ENCODE measurements around the gene ZNF516. TPM values are rescaled to one million over a fixed set of nuclear protein-coding genes. Genes with fewer than 3 reads are reported as not detected.

ZNF516 gene
- total and polyA plus RNA-seq, 2 of the 13 experiments (the other 11 are each of a cell fraction or from before 2014, with no cell fraction given) = 16.6 to 18.7 TPM

DNA sequence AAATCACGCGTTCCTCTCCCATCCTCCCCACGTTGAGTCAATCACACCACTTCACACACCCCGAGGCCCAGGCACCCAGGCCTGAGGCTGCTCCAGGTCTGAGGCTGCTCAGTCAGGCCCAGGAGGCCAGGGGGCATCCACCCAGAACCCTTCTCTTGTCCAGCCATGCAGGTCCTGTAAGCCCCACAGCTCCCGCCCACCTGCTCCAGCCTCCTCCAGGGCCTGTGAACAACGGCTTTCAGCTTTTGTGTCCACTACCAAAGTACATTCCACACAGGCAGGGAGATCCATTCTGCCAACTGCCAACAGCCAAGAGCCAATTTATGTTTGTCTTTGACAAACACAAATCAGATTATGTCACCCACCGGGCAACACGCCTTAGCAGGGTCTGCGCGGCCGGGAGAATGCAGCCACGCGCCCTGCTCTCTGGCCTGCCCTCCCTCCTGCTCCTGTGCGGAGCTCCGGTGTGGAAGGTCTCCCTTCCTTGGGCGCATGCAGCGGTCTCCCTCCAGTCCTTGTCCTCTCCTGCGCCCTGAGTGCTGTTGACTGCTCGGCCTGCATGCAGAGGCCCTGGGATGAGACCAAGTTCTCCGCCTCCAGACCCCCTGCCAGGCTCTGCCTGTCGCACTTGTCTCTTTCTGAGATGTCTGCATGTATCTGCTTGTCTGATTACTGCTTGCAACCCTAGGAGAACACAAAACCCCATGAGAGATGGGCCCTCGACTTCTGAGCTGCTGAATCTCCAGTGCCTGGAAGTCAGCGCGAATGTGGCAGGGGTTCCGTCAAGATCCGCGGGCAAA lies 146.6 kb downstream of the ZNF516 start (continued):
- TF ChIP-seq, protein P1, sequence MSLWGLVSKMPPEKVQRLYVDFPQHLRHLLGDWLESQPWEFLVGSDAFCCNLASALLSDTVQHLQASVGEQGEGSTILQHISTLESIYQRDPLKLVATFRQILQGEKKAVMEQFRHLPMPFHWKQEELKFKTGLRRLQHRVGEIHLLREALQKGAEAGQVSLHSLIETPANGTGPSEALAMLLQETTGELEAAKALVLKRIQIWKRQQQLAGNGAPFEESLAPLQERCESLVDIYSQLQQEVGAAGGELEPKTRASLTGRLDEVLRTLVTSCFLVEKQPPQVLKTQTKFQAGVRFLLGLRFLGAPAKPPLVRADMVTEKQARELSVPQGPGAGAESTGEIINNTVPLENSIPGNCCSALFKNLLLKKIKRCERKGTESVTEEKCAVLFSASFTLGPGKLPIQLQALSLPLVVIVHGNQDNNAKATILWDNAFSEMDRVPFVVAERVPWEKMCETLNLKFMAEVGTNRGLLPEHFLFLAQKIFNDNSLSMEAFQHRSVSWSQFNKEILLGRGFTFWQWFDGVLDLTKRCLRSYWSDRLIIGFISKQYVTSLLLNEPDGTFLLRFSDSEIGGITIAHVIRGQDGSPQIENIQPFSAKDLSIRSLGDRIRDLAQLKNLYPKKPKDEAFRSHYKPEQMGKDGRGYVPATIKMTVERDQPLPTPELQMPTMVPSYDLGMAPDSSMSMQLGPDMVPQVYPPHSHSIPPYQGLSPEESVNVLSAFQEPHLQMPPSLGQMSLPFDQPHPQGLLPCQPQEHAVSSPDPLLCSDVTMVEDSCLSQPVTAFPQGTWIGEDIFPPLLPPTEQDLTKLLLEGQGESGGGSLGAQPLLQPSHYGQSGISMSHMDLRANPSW (CRISPR knock-in tag; IDR thresholded peaks at IDR 0.05; ENCODE audit: borderline replicate concordance) = no peak; the same call in 1 of the 2 replicates
- TF ChIP-seq ATF6 (CRISPR knock-in tag; conservative IDR thresholded peaks at IDR 0.05) = no peak
- TF ChIP-seq PHF8 (CRISPR knock-in tag; IDR thresholded peaks at IDR 0.05) = no peak
- TF ChIP-seq ZNF546 (CRISPR knock-in tag; conservative IDR thresholded peaks at IDR 0.05) = no peak
- no peak for TF ChIP-seq PAXIP1 (CRISPR knock-in tag; conservative IDR thresholded peaks at IDR 0.05)
- TF ChIP-seq ZSCAN30 (CRISPR knock-in tag; IDR thresholded peaks at IDR 0.05) = no peak
- TF ChIP-seq, protein P2, sequence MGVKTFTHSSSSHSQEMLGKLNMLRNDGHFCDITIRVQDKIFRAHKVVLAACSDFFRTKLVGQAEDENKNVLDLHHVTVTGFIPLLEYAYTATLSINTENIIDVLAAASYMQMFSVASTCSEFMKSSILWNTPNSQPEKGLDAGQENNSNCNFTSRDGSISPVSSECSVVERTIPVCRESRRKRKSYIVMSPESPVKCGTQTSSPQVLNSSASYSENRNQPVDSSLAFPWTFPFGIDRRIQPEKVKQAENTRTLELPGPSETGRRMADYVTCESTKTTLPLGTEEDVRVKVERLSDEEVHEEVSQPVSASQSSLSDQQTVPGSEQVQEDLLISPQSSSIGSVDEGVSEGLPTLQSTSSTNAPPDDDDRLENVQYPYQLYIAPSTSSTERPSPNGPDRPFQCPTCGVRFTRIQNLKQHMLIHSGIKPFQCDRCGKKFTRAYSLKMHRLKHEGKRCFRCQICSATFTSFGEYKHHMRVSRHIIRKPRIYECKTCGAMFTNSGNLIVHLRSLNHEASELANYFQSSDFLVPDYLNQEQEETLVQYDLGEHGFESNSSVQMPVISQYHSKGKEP (CRISPR knock-in tag; IDR thresholded peaks at IDR 0.05) = no peak
- no peak; the same call in 1 of the 2 replicates for TF ChIP-seq CSRNP1 (CRISPR knock-in tag; IDR thresholded peaks at IDR 0.05)
- no peak for TF ChIP-seq ZNF33A (CRISPR knock-in tag; IDR thresholded peaks at IDR 0.05; ENCODE audit: borderline replicate concordance)
- no peak; the same call in 1 of the 2 replicates for TF ChIP-seq ZSCAN25 (CRISPR knock-in tag; IDR thresholded peaks at IDR 0.05)
- TF ChIP-seq KDM2A (CRISPR knock-in tag; IDR thresholded peaks at IDR 0.05; ENCODE audit: borderline replicate concordance, low read depth) = no peak; the same call in 1 of the 2 replicates
- no peak for TF ChIP-seq ZNF101 (CRISPR knock-in tag; IDR thresholded peaks at IDR 0.05; ENCODE audit: borderline replicate concordance, low read depth)
- TF ChIP-seq ZBTB39 (CRISPR knock-in tag; IDR thresholded peaks at IDR 0.05) = no peak
